ENCODE data around the gene GGA1.

The GGA1 gene

GRCh38 chr22:37650463-37651136 is 42.0 kb downstream of the GGA1 start:
- no peak for TF ChIP-seq CTCF (IDR thresholded peaks at IDR 0.05)

GRCh38 chr22:37654563-37655251 is 46.1 kb downstream of the GGA1 start:
- TF ChIP-seq CTCF (IDR thresholded peaks at IDR 0.05), result no peak

GRCh38 chr22:37655252-37655563 is 46.6 kb downstream of the GGA1 start:
- no peak for TF ChIP-seq CTCF (IDR thresholded peaks at IDR 0.05)

GRCh38 chr22:37657590-37658132 is 49.0 kb downstream of the GGA1 start:
- TF ChIP-seq CTCF (IDR thresholded peaks at IDR 0.05), result no peak

GRCh38 chr22:37658133-37659065 is 49.8 kb downstream of the GGA1 start, which contains the start of gene PDXP:
PDXP (plus strand) TSS chr22:37658723; CDS start chr22:37658783, 60 bp downstream.
- TF ChIP-seq CTCF (IDR thresholded peaks at IDR 0.05), result no peak

- no peak for TF ChIP-seq CTCF (IDR thresholded peaks at IDR 0.05)
Observed at GRCh38 chr22:37659066-37659896, 50.6 kb downstream of the GGA1 start.

Measured in LNCAP (cell line).